TTC549 (cell line): ENCODE data around the gene PAX7.

Experiments used
- FAIRE-seq: peaks from 2 replicates; lab custom pipeline; 2012; peaks lifted over from hg19 to GRCh38; lab: Jason Lieb, UNC

The PAX7 gene

GRCh38 chr1:18642278-18643095 is 11.8 kb downstream of the PAX7 start:
- FAIRE-seq: no peak

DNA sequence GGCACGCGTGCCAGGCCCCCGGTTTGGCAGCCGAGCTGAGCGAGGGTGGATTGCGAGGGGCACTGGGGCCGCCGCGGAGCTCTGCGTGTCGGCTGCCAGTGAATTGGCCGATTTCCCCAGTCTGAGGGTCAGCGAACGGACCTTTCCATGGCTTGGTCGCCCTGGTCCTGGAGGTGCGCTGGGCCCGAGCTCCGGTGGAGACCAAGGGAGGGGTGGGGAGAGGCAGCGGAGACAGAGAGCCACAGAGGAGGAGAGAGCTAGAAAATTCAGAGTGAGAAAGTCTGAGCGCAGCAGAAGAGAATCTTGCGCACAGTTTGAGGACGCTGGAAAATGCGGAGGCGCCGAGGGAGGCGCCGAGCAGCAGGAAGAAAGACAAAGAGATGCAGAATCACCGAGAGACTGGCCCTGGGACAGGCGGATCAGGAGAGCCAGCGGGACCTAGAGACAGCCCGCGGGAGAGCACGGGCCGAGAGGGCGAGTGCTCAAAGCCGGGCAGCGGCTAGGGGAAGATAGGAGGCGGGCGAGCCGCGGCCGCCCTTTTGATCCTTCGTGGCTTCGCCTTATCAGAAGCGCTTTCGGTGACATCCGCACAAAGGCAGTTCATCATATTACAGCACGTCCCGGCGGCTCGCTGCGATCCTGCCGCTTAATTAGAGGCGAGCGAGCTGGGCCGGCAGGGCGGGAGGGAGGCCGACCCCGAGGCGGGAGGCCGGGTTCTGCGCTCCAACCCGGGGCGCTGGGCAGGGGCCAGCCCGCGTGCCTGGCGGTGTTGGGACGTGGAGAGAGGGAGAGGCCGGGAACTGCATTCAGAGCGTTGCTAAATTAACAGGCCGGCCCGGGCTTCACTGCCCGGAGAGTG is 12.7 kb downstream of the PAX7 start:
- no peak for FAIRE-seq

DNA sequence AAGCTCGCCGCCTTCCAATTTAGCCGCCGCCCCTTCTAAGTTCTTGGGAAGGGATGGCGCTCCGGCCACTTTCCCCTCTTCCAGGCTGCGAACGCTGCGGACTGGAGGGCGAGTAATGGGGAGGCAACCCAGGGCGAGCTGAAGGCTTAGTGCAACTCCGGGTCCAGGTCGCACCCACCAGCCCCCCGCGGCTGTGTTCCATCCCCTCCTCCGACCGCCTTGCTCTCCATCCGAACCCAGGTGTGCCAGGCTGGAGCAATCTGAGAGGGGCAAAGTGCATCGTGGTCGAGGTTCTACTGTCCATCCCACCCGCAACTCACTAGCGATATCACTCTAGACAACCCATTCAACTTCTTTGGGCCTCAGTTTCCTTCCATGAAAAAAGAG is 13.4 kb downstream of the PAX7 start:
- FAIRE-seq: no peak

GRCh38 chr1:18644446-18644845 is 13.8 kb downstream of the PAX7 start:
- FAIRE-seq: no peak

GRCh38 chr1:18644973-18645746 is 14.5 kb downstream of the PAX7 start:
- FAIRE-seq: no peak

DNA sequence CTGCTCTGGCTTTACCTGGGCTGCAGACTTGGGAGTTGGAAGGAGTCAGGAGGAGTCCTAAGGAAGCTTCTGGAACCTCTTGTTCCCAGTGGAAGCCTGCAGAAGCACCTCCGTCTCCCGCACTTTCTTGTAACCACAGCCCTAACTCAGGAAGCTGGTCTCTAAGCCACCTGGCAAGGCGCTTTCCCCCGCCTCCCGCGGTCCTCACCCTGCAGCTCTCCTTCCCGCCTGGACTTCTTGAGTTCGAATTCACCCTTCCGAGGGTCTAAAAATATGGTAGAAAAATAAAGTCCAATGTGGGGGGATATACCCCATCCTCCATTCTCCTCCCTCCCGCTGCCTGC is 15.1 kb downstream of the PAX7 start:
- FAIRE-seq: no peak

- FAIRE-seq: no peak
Observed at GRCh38 chr1:18646091-18646785, 15.6 kb downstream of the PAX7 start.

- FAIRE-seq: no peak
Observed at GRCh38 chr1:18646786-18647410, 16.3 kb downstream of the PAX7 start.

- FAIRE-seq: no peak
Observed at GRCh38 chr1:18647681-18648214, 17.1 kb downstream of the PAX7 start.

- no peak for FAIRE-seq
Observed at GRCh38 chr1:18649693-18650370, 19.2 kb downstream of the PAX7 start.

DNA sequence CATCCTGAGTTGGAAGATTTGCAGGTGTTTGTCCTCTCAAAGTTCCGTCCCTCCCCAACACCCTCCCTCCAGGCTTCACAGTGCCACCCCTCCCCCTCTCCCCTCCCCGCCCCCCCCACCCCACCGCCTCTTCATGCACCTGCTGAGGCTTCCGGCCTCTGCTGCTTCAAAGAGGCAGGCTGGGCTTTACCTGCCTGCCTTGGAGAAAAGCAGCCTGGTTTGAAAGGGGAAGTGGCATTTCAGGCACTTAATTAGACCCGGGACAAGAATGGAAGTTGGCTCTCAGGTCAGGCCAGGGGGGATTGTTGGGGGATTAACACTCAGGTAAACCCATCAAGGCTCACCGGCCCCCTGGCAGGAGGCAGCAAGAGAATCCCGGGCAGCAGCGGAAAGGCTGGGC is 21.1 kb downstream of the PAX7 start:
- FAIRE-seq: no peak

DNA sequence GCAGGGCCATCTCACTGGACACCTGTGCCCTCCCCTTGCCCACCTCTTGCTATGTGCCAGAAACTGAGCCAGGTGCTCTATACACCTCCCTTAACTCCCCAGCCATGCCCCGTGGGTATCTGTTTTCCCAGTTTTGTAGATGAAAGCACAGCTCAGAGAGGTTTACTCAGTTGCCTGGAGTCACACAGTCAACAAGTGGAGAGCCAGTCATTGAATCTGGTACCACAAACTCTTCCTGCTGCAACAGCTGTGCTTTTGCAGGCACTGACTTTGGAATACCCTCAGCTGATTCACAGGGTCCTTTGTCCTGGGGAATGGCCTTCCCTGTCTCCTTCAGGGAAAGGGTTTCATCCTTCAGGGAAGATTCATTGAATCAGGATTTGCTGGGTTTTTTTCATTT is 22.1 kb downstream of the PAX7 start:
- FAIRE-seq: no peak

DNA sequence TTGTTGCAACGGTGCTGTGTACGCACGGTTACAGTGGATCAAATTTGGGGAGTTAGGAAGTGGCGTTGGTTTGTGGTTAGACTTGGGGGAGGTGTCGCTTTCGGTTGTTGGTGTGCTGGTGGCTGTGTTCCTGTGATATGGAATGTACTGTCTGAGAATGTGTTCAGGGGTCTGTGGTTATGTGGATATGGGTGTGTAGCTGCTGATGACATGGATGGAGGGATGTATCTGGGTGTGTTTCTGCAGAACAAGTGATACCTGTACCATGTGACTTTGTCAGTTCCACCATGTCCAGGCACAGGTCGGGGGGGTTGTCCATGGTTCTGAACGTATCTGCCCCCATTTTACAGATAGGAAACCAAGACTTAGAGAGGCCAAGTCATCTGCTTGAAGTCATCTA is 22.7 kb downstream of the PAX7 start:
- FAIRE-seq: no peak

GRCh38 chr1:18653916-18654315 is 23.3 kb downstream of the PAX7 start:
- no peak for FAIRE-seq

DNA sequence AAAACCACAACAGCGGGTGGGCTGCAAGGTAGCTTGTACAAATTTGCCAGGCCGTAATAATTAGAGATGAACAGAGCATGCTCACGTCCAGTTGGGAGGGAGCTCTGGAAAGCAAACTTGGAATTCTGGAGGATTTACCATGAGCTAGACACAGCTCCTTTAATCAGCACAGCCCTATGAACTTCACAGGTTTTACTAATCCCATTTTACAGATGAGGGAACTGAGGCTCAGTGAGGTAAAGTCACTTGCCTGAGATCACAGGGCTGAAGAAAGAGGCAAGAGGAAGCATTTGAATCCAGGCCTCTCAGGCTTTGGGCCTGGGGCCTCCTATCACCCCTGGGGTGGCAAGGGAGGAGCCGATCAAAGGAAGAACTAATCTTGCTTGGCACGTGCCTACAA is 24.0 kb downstream of the PAX7 start:
- FAIRE-seq: no peak

DNA sequence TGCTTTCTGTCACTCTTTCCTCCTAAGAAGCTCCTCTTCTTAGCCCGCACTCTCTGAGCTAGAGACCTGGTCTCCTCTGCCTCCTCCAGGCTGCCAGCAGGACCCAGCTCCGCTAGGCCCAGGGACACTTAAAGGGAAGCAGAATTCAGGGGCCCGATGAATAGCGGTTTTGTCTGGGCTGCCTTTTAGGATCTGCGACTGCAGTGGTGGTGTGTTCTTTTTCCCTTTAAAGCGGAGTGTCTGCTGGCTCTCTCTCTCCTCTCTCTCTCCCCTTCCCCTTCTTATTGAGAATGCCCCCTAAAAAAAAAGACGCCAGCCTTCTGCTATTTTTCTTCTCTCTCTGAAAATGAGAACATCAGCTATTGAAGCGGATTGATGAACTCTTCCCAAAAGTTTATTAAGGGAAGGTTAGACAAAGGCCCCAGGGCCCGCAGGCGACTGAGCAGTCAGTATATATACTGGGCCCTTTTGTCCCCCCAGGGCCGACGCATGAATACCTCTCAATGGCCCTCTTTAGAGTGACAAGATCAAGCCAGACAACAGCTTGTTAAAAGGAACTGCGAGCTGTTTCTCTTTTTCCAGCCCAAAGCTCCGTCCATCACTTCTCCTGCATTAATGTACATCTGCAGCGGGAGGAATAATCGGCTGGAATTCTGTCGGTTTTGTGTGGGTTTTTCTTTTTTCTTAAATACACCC is 27.0 kb downstream of the PAX7 start:
- no peak for FAIRE-seq

- no peak for FAIRE-seq
Observed at GRCh38 chr1:18658831-18659230, 28.2 kb downstream of the PAX7 start.

DNA sequence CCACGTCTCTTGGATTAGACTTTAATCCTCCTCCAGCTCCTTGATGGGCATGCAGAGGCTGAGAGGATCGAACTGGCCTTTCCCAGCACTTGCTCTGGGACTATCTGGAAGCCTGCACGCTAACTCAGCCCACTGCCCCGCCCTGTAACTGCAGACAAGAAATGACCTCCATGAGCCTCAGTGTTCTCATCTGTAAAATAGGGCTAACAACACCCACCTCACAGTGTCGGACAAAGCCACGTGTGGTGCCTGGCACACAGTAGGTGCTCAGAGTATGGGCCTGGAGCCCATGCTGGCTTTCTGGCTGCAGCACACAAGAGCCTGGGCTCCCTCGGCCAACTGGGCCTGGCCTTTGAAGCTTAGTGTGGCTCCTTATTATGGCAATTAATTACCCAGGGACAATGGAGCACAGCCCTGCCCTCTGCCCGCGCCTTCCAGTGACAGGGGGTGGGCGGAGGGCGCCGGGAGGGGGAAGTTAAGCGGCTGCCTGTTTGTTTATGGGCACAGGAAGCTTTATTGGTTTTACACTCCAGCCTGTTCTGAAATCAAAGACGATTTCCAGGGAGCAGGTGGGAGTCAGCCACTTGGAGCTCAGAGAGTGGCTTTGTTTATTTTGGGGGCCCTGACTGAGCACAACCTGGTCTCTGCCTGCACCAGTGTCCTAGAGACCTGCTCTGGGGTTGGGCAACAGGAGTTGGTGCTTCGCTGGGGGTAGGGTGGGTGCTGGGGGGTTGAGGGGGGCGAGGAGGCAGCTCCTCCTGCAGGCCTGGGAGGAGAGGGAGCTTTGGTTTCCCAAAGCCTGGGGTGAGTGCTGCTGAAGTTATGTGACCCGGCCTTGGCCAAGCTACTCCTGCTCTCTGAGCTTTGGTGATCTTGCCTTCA is 31.0 kb downstream of the PAX7 start:
- no peak for FAIRE-seq

GRCh38 chr1:18662286-18662639 is 31.6 kb downstream of the PAX7 start:
- FAIRE-seq: no peak
